HG02981 (cell line): ENCODE measurements around the gene TCTA.

Experiments used
- ATAC-seq: cut with Tn5 transposase; IDR thresholded peaks from one replicate; pipeline ENCODE4 v1.9.1; 2021; ENCODE audit warnings: mild to moderate bottlenecking, moderate library complexity; ENCODE audit not compliant: unreplicated experiment

Gene TCTA

DNA sequence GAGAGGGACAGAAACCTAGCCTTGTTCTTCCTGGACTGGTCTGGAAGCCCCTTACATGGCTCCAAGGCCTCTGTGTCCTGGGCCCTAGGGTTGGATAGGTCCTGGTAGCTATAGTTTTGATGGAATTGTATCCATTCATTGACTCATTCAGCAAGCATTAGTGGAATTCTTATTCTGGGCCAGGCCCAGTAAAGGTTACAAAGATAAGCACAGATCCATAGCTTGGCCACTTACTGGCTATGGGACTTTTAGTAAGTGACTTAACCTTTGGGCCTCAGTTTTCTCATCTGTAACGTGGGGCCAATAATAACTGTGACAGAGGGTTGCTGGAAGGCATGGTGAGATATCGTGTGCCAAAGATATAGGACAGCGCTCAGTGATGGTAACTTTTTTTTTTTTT lies 44.2 kb downstream of the TCTA start:
- ATAC-seq = no peak

GRCh38 chr3:49460188-49460890 lies 48.1 kb downstream of the TCTA start:
- ATAC-seq = no peak

- ATAC-seq = no peak
Observed at GRCh38 chr3:49460956-49461355, 48.7 kb downstream of the TCTA start.

GRCh38 chr3:49461443-49462171 lies 49.4 kb downstream of the TCTA start:
- ATAC-seq = no peak

- no peak for ATAC-seq
Observed at GRCh38 chr3:49462222-49462621, 50.0 kb downstream of the TCTA start.

GRCh38 chr3:49465270-49466034 lies 53.2 kb downstream of the TCTA start:
- no peak for ATAC-seq
